ENCODE data around the gene PPARG.

PPARG gene

DNA sequence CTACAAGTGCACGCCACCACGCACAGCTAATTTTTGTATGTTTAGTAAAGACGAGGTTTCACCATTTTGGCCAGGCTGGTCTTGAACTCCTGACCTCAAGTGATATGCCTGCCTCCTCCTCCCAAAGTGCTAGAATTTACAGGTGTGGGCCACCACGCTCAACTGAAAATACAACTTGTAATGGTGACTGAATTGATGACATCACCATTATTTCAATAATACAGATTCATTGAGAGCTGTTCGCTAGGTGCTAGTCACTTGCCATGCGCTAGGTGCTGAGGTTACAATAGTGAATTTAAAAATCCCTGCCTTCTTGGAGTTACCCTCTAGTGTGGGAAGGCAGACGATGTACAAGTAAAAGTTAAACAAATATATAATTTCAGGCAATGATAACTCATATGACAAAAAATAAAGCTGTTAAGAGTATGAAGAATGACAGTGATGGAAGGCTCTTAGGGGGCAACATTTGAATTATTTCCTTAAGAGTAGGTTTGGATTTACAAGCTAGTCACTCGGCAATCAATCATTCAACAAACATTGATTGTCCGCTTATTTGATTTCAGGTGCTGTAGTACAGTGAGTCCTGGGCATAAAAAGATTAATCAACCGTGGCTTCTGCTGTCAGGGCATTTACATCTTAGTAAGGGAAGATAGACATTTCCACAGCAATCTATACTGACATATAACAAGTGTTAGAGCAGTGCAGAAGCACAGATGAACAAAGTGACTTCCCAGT, 9.1 kb upstream of the PPARG start:
- H3K4me3 ChIP-seq (ENCODE audit: low read length) = no peak overlapping the region
- no peaks in the 10 kb centered on the region for H3K79me2 ChIP-seq (ENCODE audit: control insufficient read depth, low read length)
- no peaks in the 10 kb centered on the region for H3K4me1 ChIP-seq (ENCODE audit: control insufficient read depth, low read length)
- H3K27ac ChIP-seq (ENCODE audit: low read depth, low read length) = no peak overlapping the region
- no peaks in the 10 kb centered on the region for H3K36me3 ChIP-seq (ENCODE audit: control insufficient read depth, low read length)
- H3K9me3 ChIP-seq (ENCODE audit: control insufficient read depth, insufficient read depth, low read length) = no peaks in the 10 kb centered on the region
- H4K20me1 ChIP-seq (ENCODE audit: control insufficient read depth, insufficient read depth, low read depth, low read length) = no peaks in the 10 kb centered on the region
- H3F3A ChIP-seq (ENCODE audit: control insufficient read depth, insufficient read depth) = no peaks in the 10 kb centered on the region
- TF ChIP-seq EZH2phosphoT487 (IDR thresholded peaks at IDR 0.05; ENCODE audit: borderline replicate concordance, low read length) = no peak
- TF ChIP-seq, protein P1, sequence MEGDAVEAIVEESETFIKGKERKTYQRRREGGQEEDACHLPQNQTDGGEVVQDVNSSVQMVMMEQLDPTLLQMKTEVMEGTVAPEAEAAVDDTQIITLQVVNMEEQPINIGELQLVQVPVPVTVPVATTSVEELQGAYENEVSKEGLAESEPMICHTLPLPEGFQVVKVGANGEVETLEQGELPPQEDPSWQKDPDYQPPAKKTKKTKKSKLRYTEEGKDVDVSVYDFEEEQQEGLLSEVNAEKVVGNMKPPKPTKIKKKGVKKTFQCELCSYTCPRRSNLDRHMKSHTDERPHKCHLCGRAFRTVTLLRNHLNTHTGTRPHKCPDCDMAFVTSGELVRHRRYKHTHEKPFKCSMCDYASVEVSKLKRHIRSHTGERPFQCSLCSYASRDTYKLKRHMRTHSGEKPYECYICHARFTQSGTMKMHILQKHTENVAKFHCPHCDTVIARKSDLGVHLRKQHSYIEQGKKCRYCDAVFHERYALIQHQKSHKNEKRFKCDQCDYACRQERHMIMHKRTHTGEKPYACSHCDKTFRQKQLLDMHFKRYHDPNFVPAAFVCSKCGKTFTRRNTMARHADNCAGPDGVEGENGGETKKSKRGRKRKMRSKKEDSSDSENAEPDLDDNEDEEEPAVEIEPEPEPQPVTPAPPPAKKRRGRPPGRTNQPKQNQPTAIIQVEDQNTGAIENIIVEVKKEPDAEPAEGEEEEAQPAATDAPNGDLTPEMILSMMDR (IDR thresholded peaks at IDR 0.05; ENCODE audit: low read depth, low read length, poor library complexity, severe bottlenecking) = no peak
- H3K27me3 ChIP-seq (ENCODE audit: control insufficient read depth, low read length) = no peaks in the 10 kb centered on the region
- H3K4me2 ChIP-seq (ENCODE audit: low read length) = no peak overlapping the region
- H3K9me2 ChIP-seq (replicated peaks; ENCODE audit: control insufficient read depth, low read length) = no peaks in the 10 kb centered on the region

DNA sequence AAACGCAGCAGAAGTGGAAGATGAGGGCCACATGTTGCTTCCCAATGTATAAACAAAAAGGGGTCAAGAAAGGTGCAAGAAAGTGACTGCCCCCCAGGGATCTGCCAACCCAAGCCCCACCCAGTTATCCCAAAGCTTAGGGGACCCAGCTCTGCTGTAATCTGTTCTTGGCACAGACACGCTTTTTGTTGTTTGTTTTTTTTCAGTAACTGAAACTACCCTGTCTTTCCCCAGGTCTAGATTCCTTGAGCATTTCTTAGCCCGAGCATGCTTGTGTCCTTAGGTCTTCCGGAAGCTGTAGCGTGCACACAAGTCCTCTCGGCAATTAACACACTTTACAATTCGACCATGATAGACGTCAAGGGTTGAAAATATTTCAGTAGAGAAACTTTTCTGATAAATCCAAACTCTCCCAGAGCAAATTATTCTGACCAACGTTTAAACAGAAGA, 8.5 kb upstream of the PPARG start:
- Histone ChIP-seq H3K9me2 (replicated peaks; ENCODE audit: control insufficient read depth, low read length) (no peaks in the 10 kb centered on the region), H3K4me3 (ENCODE audit: low read length) (no peak overlapping the region), H3K4me2 (ENCODE audit: low read length) (no peak overlapping the region), H3F3A (ENCODE audit: control insufficient read depth, insufficient read depth) (no peaks in the 10 kb centered on the region), H3K79me2 (ENCODE audit: control insufficient read depth, low read length) (no peaks in the 10 kb centered on the region), H3K4me1 (ENCODE audit: control insufficient read depth, low read length) (no peaks in the 10 kb centered on the region), H3K36me3 (ENCODE audit: control insufficient read depth, low read length) (no peaks in the 10 kb centered on the region), H4K20me1 (ENCODE audit: control insufficient read depth, insufficient read depth, low read depth, low read length) (no peaks in the 10 kb centered on the region), H3K27ac (ENCODE audit: low read depth, low read length) (no peak overlapping the region), H3K9me3 (ENCODE audit: control insufficient read depth, insufficient read depth, low read length) (peaks cover 5% of the 10 kb centered on the region; the same call in 1 of the 2 replicates), H3K27me3 (ENCODE audit: control insufficient read depth, low read length) (no peaks in the 10 kb centered on the region)
- TF ChIP-seq EZH2phosphoT487 (IDR thresholded peaks at IDR 0.05; ENCODE audit: borderline replicate concordance, low read length) = no peak
- TF ChIP-seq, protein P1 (IDR thresholded peaks at IDR 0.05; ENCODE audit: low read depth, low read length, poor library complexity, severe bottlenecking) = no peak

DNA sequence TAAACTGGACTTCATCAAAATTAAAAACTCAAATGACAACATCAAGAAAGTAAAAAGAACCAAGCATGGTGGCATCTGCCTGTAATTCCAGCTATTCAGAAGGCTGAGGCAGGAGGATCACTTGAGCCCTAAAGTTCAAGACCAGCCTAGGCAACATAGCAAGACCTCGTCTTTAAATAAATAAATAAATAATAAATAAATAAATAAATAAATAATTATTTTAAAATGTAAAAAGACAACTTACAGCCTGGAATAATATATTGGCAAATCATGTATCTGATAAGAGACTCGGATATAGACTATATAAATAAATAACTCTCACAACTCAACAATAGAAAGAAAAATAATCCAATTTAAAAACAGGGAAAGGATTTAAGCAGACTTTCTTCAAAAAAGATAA, 4.3 kb upstream of the PPARG start:
- Histone ChIP-seq H3K4me1 (ENCODE audit: control insufficient read depth, low read length) (no peaks in the 10 kb centered on the region), H3K79me2 (ENCODE audit: control insufficient read depth, low read length) (no peaks in the 10 kb centered on the region), H3K27me3 (ENCODE audit: control insufficient read depth, low read length) (no peaks in the 10 kb centered on the region), H3F3A (ENCODE audit: control insufficient read depth, insufficient read depth) (no peaks in the 10 kb centered on the region), H3K4me2 (ENCODE audit: low read length) (no peak overlapping the region), H3K9me3 (ENCODE audit: control insufficient read depth, insufficient read depth, low read length) (peaks cover 5% of the 10 kb centered on the region; the same call in 1 of the 2 replicates), H3K27ac (ENCODE audit: low read depth, low read length) (no peak overlapping the region), H3K9me2 (replicated peaks; ENCODE audit: control insufficient read depth, low read length) (no peaks in the 10 kb centered on the region), H3K36me3 (ENCODE audit: control insufficient read depth, low read length) (no peaks in the 10 kb centered on the region), H3K4me3 (ENCODE audit: low read length) (no peak overlapping the region), H4K20me1 (ENCODE audit: control insufficient read depth, insufficient read depth, low read depth, low read length) (no peaks in the 10 kb centered on the region)
- TF ChIP-seq, protein P1 (IDR thresholded peaks at IDR 0.05; ENCODE audit: low read depth, low read length, poor library complexity, severe bottlenecking) = no peak
- no peak for TF ChIP-seq EZH2phosphoT487 (IDR thresholded peaks at IDR 0.05; ENCODE audit: borderline replicate concordance, low read length)

Data from DOHH2 (cell line).